ENCODE results near the gene RARRES2.
"Not testable (repeated sequence)": the region's sequence is repeated elsewhere in the genome, so short reads cannot be mapped to it uniquely, and the experiment has no call there.

Gene RARRES2

GRCh38 chr7:150295614-150296013 is 45.8 kb downstream of the RARRES2 start:
- in situ Hi-C loops (cut with MboI; ENCODE audit: low sequenced_read_pairs) = not testable (repeated sequence)

- in situ Hi-C loops (cut with MboI; ENCODE audit: low sequenced_read_pairs) = not testable (repeated sequence)
Measured at GRCh38 chr7:150295027-150295426, 46.4 kb downstream of the RARRES2 start.

GRCh38 chr7:150290317-150290716 is 51.1 kb downstream of the RARRES2 start:
- in situ Hi-C loops (cut with MboI; ENCODE audit: low sequenced_read_pairs) = not testable (repeated sequence)

GRCh38 chr7:150288816-150289215 is 52.6 kb downstream of the RARRES2 start:
- in situ Hi-C loops (cut with MboI; ENCODE audit: low sequenced_read_pairs) = not testable (repeated sequence)

Measured in HL-60/S4 treated with retinoic acid at 250 ng/mL for 4 days and 3 days (cell line).